ENCODE data around the gene NLN.

Gene NLN

DNA sequence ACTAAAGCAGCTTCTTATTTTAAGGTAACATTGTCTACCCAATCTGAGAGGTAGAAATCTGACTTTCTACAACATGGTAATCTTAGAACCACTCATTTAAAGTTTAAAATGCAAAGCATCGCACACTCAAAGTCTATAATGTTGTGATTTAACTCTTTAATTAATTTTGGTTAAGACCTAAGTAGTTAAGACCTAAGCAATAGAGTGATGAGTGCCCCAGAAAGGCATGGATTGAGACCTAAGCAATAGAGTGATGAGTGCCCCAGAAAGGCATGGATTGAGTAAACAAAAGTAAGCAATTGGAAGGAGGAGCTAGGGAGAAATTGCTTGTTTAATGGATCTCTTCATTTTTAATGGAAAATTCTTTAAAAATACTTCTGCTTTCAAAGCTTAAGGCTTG lies 86.8 kb downstream of the NLN start:
- no peak for DNase-seq (ENCODE audit: low read depth in 3 of 3)

- no peak for DNase-seq (ENCODE audit: low read depth in 3 of 3)
These were observed 88.0 kb downstream of the NLN start for GRCh38 chr5:65809817-65810531.

GRCh38 chr5:65811004-65811403 lies 89.0 kb downstream of the NLN start:
- DNase-seq (ENCODE audit: low read depth in 3 of 3), result no peak

- DNase-seq (ENCODE audit: low read depth in 3 of 3), result no peak
These were observed 89.9 kb downstream of the NLN start for GRCh38 chr5:65811885-65812284.

DNA sequence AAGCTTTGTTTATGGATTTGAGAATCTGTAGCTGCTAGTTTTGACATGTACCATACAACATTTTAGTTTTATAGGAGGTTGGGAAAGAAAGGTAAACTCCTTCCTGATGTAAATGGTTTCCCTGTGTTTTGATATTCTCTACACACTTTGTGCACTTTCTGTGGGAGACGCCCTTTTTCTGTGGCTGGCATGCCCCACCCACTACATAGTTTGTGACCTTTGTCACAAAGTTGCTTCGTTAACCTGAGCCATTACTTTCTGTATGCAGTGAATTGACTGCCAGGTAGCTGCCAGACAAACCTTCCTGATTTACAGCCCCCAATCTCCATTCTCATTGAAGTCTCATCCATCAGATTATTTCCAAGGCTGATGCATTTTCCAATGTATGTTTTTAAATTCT lies 90.6 kb downstream of the NLN start:
- no peak for DNase-seq (ENCODE audit: low read depth in 3 of 3)

DNA sequence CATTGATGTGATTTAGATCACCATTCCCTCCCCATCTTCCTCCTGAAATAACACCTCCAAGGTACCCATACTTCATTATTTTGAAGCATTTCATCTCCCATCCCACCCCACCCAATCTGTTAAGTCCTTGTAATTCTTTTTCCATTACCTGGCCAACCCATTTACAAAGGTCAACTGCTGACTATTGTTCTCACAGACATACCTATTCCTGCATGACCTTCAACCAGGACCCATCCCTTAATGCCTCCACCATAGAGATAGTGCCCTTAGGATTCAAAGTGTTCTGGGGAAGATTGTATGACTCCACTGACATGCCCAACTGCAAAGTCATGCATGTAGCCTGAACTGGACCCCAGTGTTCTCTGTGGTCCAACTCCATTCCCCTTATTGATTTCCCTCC lies 91.2 kb downstream of the NLN start:
- no peak for DNase-seq (ENCODE audit: low read depth in 3 of 3)

DNA sequence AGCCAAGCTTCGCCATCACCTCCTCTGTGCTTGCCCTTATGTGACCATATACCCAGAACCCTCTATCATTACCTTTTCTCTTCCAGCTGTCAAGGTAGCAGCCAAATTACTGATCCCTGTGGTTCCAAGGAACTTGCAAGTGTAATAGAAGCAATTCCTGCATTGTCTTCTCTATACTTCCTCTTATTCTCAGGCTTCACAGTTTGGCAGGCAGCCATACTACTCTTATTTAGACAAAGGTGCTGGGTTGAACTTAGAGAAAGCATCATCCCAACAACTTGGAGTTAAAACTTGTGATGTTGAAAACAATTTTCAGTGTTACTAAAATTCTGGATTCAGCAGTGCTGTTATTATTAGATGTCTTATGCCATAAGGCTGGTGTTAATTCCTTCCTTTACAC lies 93.2 kb downstream of the NLN start:
- DNase-seq (ENCODE audit: low read depth in 3 of 3), result no peak

GRCh38 chr5:65816729-65817128 lies 94.7 kb downstream of the NLN start:
- DNase-seq (ENCODE audit: low read depth in 3 of 3), result no peak

GRCh38 chr5:65817931-65818330 lies 95.9 kb downstream of the NLN start:
- DNase-seq (ENCODE audit: low read depth in 3 of 3), result no peak

GRCh38 chr5:65818592-65818991 lies 96.6 kb downstream of the NLN start:
- no peak for DNase-seq (ENCODE audit: low read depth in 3 of 3)

- no peak for DNase-seq (ENCODE audit: low read depth in 3 of 3)
These were observed 97.4 kb downstream of the NLN start for GRCh38 chr5:65819215-65819904.

DNA sequence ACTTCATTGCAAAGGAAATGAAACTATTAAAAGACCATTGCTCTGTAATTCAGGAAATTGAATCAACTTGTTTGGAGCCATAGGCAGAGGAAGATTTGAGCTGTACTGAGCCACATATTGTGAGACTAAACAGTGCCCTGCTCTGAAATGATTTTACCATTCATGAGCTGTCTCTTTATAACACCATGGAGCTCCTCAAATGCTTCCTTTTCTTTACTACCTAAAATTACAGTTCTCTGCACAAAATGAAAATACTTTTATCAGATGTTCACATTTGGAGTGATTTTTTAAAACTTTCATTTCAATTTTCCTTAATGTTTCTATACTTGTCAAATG lies 97.9 kb downstream of the NLN start:
- no peak for DNase-seq (ENCODE audit: low read depth in 3 of 3)

GRCh38 chr5:65820373-65820772 lies 98.4 kb downstream of the NLN start:
- no peak for DNase-seq (ENCODE audit: low read depth in 3 of 3)

GRCh38 chr5:65821966-65822365 lies 100.0 kb downstream of the NLN start:
- no peak for DNase-seq (ENCODE audit: low read depth in 3 of 3)

DNA sequence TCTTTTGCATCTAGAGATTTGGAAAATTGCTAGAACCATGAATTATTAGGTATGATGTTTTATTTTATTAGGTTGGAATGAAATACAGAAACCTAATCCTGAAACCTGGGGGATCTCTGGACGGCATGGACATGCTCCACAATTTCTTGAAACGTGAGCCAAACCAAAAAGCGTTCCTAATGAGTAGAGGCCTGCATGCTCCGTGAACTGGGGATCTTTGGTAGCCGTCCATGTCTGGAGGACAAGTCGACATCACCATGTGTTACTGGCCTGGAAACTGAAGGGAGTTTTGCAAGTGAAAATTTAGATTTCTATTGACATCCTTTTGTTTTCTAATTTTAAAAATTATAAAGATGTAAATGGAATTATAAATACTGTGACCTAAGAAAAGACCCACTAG lies 100.7 kb downstream of the NLN start:
- DNase-seq (ENCODE audit: low read depth in 3 of 3), result no peak

DNA sequence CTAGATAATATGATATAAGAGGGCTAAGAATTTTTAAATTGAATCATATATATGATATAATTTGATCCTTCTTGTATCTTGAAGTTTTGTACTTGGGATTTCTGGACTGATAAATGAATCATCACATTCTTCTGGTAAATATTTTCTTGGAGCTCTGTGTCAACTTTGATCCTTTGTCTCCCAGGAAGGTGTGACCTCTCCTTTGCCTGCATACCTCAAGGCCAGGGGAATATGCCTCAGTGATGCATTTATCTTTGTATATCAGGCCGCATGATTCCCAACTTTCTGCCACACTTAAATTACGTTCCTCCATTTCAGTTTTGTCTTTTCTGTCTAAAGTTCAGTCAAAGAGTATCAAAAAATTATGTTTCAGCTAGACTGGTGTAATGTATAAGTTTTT lies 101.2 kb downstream of the NLN start:
- no peak for DNase-seq (ENCODE audit: low read depth in 3 of 3)

DNA sequence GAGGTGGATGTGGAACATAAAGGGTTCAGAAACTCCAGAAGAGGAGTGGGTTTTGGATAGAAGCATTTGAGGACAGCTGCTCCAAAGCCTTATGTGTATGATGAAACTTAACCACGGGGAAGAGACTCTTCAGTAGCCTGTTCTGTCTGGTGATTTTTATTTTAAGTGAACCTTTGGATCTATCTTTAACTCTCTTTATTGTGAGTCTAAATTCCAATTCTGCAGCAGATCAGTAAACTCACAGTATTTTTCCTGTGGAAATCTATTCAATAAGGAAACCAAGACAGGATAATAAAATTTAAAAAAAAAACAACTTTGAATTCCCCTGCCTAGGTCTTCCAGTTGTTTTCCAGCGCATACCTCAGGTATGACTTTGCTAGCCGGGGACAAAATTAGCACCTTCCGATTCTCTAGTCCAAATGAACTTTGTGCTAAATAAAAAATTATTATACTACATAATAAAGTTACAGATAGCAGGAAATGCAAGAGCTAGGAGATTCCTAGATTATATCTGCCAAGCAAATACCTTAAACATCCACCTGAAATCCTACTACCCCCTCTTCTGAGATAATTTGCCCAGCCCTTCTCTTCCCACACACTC lies 101.9 kb downstream of the NLN start:
- DNase-seq (ENCODE audit: low read depth in 3 of 3), result no peak

DNA sequence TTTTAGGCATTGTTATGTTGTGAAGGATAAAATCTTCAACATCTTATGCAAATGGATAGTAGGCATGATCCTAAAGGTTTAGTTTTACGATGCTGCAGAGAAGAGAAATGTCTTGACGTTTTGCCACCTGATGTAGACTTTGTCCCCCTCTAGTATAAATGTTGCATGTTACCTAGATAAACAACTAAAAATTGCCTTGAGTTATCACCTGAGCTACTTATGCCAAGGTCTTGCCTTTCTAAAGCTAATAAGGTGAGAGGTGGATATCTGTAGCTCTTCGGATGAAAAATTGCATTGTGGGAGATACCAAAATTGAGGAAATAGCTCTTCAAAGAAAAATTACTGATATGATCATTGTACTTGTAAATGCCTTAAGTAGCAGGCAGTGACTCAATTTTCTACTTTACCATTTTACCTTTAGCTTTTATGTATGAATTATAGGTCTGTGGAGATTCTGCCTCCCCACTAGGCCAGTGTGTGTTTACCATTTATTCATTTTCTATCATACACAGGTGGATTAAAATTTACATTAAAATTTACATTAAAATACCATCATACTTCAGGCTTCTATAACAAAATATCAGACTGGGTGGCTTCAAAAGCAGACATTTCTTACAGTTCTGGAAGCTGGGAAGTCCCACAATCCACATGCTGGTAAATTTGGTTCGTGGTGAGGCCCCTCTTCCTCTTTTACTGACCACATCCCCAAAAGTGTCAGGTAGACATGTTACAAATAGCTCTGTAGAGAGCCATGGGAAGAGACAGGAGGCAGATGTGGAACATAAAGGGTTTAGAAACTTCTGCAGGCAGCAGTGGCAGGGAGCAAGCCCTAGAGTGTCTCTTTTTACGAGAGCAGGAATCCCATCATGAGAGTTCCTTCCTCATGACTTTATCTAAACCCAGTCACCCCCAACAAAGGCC lies 103.7 kb downstream of the NLN start:
- DNase-seq (ENCODE audit: low read depth in 3 of 3), result no peak

- no peak for DNase-seq (ENCODE audit: low read depth in 3 of 3)
These were observed 106.3 kb downstream of the NLN start for GRCh38 chr5:65828022-65828896.

DNA sequence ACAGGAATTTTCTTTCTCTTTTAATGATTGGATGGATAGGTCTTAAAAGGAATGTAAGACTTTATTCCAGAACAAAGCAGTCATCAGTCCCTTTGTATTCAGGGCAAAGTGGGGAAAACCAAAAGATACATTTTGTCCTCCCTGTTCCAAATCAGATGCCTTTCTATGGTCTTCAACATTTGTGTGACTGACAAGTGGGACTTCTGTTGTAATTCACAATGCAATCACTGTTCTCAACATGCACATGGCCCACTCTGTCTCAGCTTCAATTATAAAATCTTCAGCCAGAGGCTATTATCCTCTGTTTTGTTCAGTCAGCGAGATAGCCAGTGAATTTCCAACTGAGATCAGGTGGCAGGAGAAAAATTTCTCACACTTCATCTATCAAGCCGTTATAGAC lies 108.9 kb downstream of the NLN start:
- no peak for DNase-seq (ENCODE audit: low read depth in 3 of 3)

GRCh38 chr5:65831276-65831675 lies 109.3 kb downstream of the NLN start:
- DNase-seq (ENCODE audit: low read depth in 3 of 3), result no peak

Measured in stimulated activated CD4-positive, alpha-beta T cell treated with anti-CD3 and anti-CD28 coated beads, TNF-alpha, amount 100 ng/mL, for 48 hours (primary cell).